Measurements from ENCODE around the gene DENND1B. TPM values are rescaled to one million over a fixed set of nuclear protein-coding genes. Genes with fewer than 3 reads are reported as not detected.

Gene DENND1B
- total and polyA plus RNA-seq, 2 of the 13 experiments (the other 11 are each of a cell fraction or from before 2014, with no cell fraction given), result 2.6 to 5.7 TPM

- POLR2A ChIA-PET, result no interaction called here
- H3K9ac ChIP-seq (ENCODE audit: insufficient read depth, low read depth, low read length), result no peak overlapping the region
- H3K79me2 ChIP-seq (ENCODE audit: insufficient read depth, low read length), result no peaks in the 10 kb centered on the region
- in situ Hi-C loops (cut with HindIII; ENCODE audit: extremely low pct_ligation_motif_present, low pct_unique_long_range_greater_than_20kb) (loop anchor here (25.0 kb wide), 1 partner anchor 951 kb away; no protein-coding TSS in a partner anchor), intact Hi-C loops (cut with micrococcal nuclease; ENCODE audit: unreplicated experiment) (no loop called here)
- no peak for ATAC-seq
- H4K20me1 ChIP-seq (ENCODE audit: insufficient read depth, low read length), result no peaks in the 10 kb centered on the region
- H3K4me3 ChIP-seq (replicated peaks in 1 of 3; ENCODE audit: insufficient read depth in 1 of 3, low read depth in 2 of 3, low read length in 3 of 3), result no peak overlapping the region
- no peak overlapping the region for H3K27ac ChIP-seq (ENCODE audit: extremely low read length, insufficient read depth, low read length)
- BruUV-seq (replicated peaks), result no TSS peak
- CTCF ChIA-PET (ENCODE audit: low intra/inter-chr PET ratio, low total read pairs), result no interaction called here
- H2AFZ ChIP-seq (ENCODE audit: low read length), result no peak overlapping the region
- no peaks in the 10 kb centered on the region for H3K36me3 ChIP-seq (replicated peaks in 1 of 2; ENCODE audit: control insufficient read depth in 1 of 2, insufficient read depth in 2 of 2, low read length in 2 of 2)
- no peak for DNase-seq (ENCODE audit: low spot score)
- WGBS (ENCODE audit: low lambda C conversion rate), result 87% methylated on average over 4 of the region's 4 CpGs
- no peaks in the 10 kb centered on the region for H3K4me1 ChIP-seq (ENCODE audit: insufficient read depth, low read length)
- H3K27me3 ChIP-seq (ENCODE audit: control insufficient read depth in 1 of 2, insufficient read depth in 2 of 2, low read length in 2 of 2), result no peaks in the 10 kb centered on the region
- FAIRE-seq, result no peak
- H3K4me2 ChIP-seq (ENCODE audit: low read depth, low read length), result no peak overlapping the region
- no peaks in the 10 kb centered on the region for H3K9me3 ChIP-seq (ENCODE audit: low read length)
- TF ChIP-seq REST (IDR thresholded peaks at IDR 0.05; ENCODE audit: borderline replicate concordance in 1 of 2, low read depth in 1 of 2, low read length in 2 of 2), result no peak
- TF ChIP-seq SOX13 (IDR thresholded peaks at IDR 0.05), result no peak
- TF ChIP-seq SOX13 (CRISPR knock-in tag; conservative IDR thresholded peaks at IDR 0.05 in 1 of 2, IDR thresholded peaks at IDR 0.05 in 1 of 2), result no peak
- TF ChIP-seq PCBP2 (optimal IDR thresholded peaks at IDR 0.05; ENCODE audit: low read depth, low read length, poor library complexity, severe bottlenecking), result no peak
- TF ChIP-seq HINFP (CRISPR knock-in tag; IDR thresholded peaks at IDR 0.05; ENCODE audit: low read depth), result no peak
- TF ChIP-seq ZNF343 (CRISPR knock-in tag; IDR thresholded peaks at IDR 0.05), result no peak
- TF ChIP-seq ZNF567 (CRISPR knock-in tag; IDR thresholded peaks at IDR 0.05; ENCODE audit: borderline replicate concordance), result no peak
- no peak for TF ChIP-seq MLLT10 (CRISPR knock-in tag; IDR thresholded peaks at IDR 0.05)
- TF ChIP-seq U2AF2 (IDR thresholded peaks at IDR 0.05; ENCODE audit: low read depth, low read length), result no peak
- no peak for TF ChIP-seq PHF5A (CRISPR knock-in tag; IDR thresholded peaks at IDR 0.05; ENCODE audit: low read depth, unreplicated experiment)
- TF ChIP-seq ZBTB43 (CRISPR knock-in tag; conservative IDR thresholded peaks at IDR 0.05), result no peak
- no peak for TF ChIP-seq NFAT5 (CRISPR knock-in tag; IDR thresholded peaks at IDR 0.05)
These were observed 264.4 kb downstream of the DENND1B start for GRCh38 chr1:197510691-197511378.
